HCT116 (cell line): ENCODE measurements around the gene TNFRSF8. TPM values are rescaled to one million over a fixed set of nuclear protein-coding genes. Genes with fewer than 3 reads are reported as not detected.
"Not testable (repeated sequence)": the region's sequence is repeated elsewhere in the genome, so short reads cannot be mapped to it uniquely, and the experiment has no call there.

ENCODE experiments used
- ATAC-seq: fragments of 200-7000 bp; cut with Tn5 transposase; 2 replicates; pipeline ENCODE4 v1.9.1; 2020; ENCODE audit warnings: mild to moderate bottlenecking, moderate library complexity
- BruUV-seq: library from RNA; stranded (reverse); fragments of 400-500 nt; replicated peaks from 2 replicates; lab custom pipeline; 2021; lab: Mats Ljungman, UMichigan
- CTCF ChIA-PET: fragments of 300-600 bp; sonication (Branson Sonifier 250); formaldehyde crosslinking; loops from one replicate; lab custom pipeline; 2021; ENCODE audit warnings: antibody characterized with exemption; lab: Charles Lee
- POLR2A ChIA-PET: fragments of 300-600, 350-600 bp; sonication (Branson Sonifier 250); formaldehyde crosslinking; loops from one replicate; lab custom pipeline; 2021; ENCODE audit warnings: antibody characterized with exemption; lab: Charles Lee
- RAD21 ChIA-PET, 2 experiments: fragments of 300-600 bp; sonication (Branson Sonifier 250); formaldehyde crosslinking; loops; one replicate each; lab custom pipeline; 2023; ENCODE audit warnings: low total read pairs in 2 of 2; ENCODE audit not compliant: uncharacterized antibody in 2 of 2, unreplicated experiment in 2 of 2, low non-redundant PET in 1 of 2; lab: Charles Lee
- DNase-seq: peaks from one replicate; pipeline ENCODE4 v3.0.0-alpha.2; 2010; ENCODE audit warnings: low read depth, low spot score
- H2AFZ ChIP-seq: fragments of 200-600 bp; shearing (Covaris generic), sonication (generic); 2 replicates; pipeline ENCODE4 v1.6.1; 2017; ENCODE audit warnings: low read depth, mixed run types, mixed read lengths, antibody characterized with exemption, low read length; ENCODE audit not compliant: poor library complexity, severe bottlenecking
- H3K27ac ChIP-seq: 2 replicates; pipeline ENCODE4 v1.5.1; 2012; ENCODE audit warnings: low read depth, low read length
- H3K27me3 ChIP-seq: fragments of 200-600 bp; sonication (generic); 2 replicates; pipeline ENCODE4 v1.6.1; 2016; ENCODE audit warnings: mixed run types, low read length, mixed read lengths; ENCODE audit not compliant: insufficient read depth
- H3K36me3 ChIP-seq, 2 experiments: fragments of 200-500 bp in 1 of 2; fragments of 200-600 bp in 1 of 2; sonication (Bioruptor generic) in 1 of 2; sonication (generic) in 1 of 2; 2 replicates each; pipeline versions ENCODE4 v1.5.1 to v1.6.1; 2014 to 2016; ENCODE audit warnings: low read length in 2 of 2, inconsistent platforms in 1 of 2, mixed read lengths in 1 of 2, mixed run types in 1 of 2; ENCODE audit not compliant: insufficient read depth in 2 of 2, control insufficient read depth in 1 of 2
- H3K4me1 ChIP-seq, 2 experiments: fragments of 200-600 bp in 1 of 2; sonication (generic) in 1 of 2; 2 replicates each; pipeline versions ENCODE4 v1.5.1 to v1.6.1; 2012 to 2017; ENCODE audit warnings: low read length in 2 of 2, inconsistent platforms in 1 of 2, mild to moderate bottlenecking in 1 of 2, mixed read lengths in 1 of 2, mixed run types in 1 of 2, moderate library complexity in 1 of 2; ENCODE audit not compliant: insufficient read depth in 2 of 2, control insufficient read depth in 1 of 2
- H3K4me2 ChIP-seq: fragments of 200-600 bp; sonication (generic); 2 replicates; pipeline ENCODE4 v1.6.1; 2017; ENCODE audit warnings: mixed run types, low read length, mixed read lengths
- H3K4me3 ChIP-seq, 2 experiments: fragments of 200-600 bp in 1 of 2; sonication (generic) in 1 of 2; replicated peaks in 1 of 2; 2 replicates each; pipeline ENCODE4 v1.5.1; 2011 to 2016; ENCODE audit warnings: low read length in 2 of 2, control low read depth in 1 of 2, low read depth in 1 of 2, mild to moderate bottlenecking in 1 of 2, mixed read lengths in 1 of 2, mixed run types in 1 of 2
- H3K79me2 ChIP-seq: fragments of 200-600 bp; sonication (generic); 2 replicates; pipeline ENCODE4 v1.6.1; 2017; ENCODE audit warnings: mild to moderate bottlenecking, mixed run types, low read length, moderate library complexity, mixed read lengths; ENCODE audit not compliant: insufficient read depth
- H3K9ac ChIP-seq: fragments of 200-600 bp; sonication (generic); 2 replicates; pipeline ENCODE4 v1.6.1; 2016; ENCODE audit warnings: low read length, mixed read lengths
- H3K9me2 ChIP-seq: fragments of 200-600 bp; sonication (generic), shearing (Covaris generic); 2 replicates; pipeline ENCODE4 v1.6.1; 2017; ENCODE audit warnings: mixed run types, mild to moderate bottlenecking, moderate library complexity; ENCODE audit not compliant: insufficient read depth
- H3K9me3 ChIP-seq, 2 experiments: fragments of 200-500 bp in 1 of 2; fragments of 200-600 bp in 1 of 2; sonication (Bioruptor generic) in 1 of 2; sonication (generic) in 1 of 2; 2 replicates each; pipeline ENCODE4 v1.6.1; 2014 to 2017; ENCODE audit warnings: low read length in 2 of 2, mixed read lengths in 2 of 2, inconsistent platforms in 1 of 2, low read depth in 1 of 2, mild to moderate bottlenecking in 1 of 2, mixed run types in 1 of 2, moderate library complexity in 1 of 2; ENCODE audit not compliant: control insufficient read depth in 1 of 2, insufficient read depth in 1 of 2
- H4K20me1 ChIP-seq: fragments of 200-600 bp; sonication (generic), shearing (Covaris generic); 2 replicates; pipeline ENCODE4 v1.6.1; 2017; ENCODE audit warnings: mixed run types, mild to moderate bottlenecking, moderate library complexity; ENCODE audit not compliant: insufficient read depth
- EZH2phosphoT487 ChIP-seq: fragments of 200-600 bp; IDR thresholded peaks from 2 replicates; pipeline ENCODE4 v1.6.1; 2018; ENCODE audit warnings: antibody characterized with exemption, borderline replicate concordance
- FOSL1 ChIP-seq: IDR thresholded peaks from 2 replicates; pipeline ENCODE4 v1.6.1; 2012; ENCODE audit warnings: low read depth
- JUND ChIP-seq: IDR thresholded peaks from 2 replicates; pipeline ENCODE4 v1.6.1; 2012
- POLR2A ChIP-seq: IDR thresholded peaks from 2 replicates; pipeline ENCODE4 v1.7.0; 2011; ENCODE audit warnings: borderline replicate concordance; ENCODE audit not compliant: insufficient read depth, insufficient read length; ENCODE audit errors: extremely low read depth
- SRF ChIP-seq: IDR thresholded peaks from 2 replicates; pipeline ENCODE4 v1.6.1; 2012; ENCODE audit warnings: low read depth
- ZFX ChIP-seq: fragments of 450-650 bp; IDR thresholded peaks from 2 replicates; pipeline ENCODE4 v1.6.1; 2017
- ZNF274 ChIP-seq: fragments of 200-500 bp; sonication (Bioruptor generic); IDR thresholded peaks from 2 replicates; pipeline ENCODE4 v1.6.1; 2014; ENCODE audit warnings: mild to moderate bottlenecking, low read depth, low read length, inconsistent platforms
- intact Hi-C: fragments of 100-400 bp; cut with micrococcal nuclease; formaldehyde crosslinking; loops from 2 replicates; pipeline ENCODE4 v1.10.0; 2022
- total RNA-seq: library from RNA; stranded (reverse); gene quantifications from one replicate; pipeline ENCODE4 v1.2.1, GENCODE V29; 2021; ENCODE audit not compliant: unreplicated experiment
- TF ChIP-seq, protein P1 (sequence below): IDR thresholded peaks from 2 replicates; pipeline ENCODE4 v1.6.1; 2012
- TF ChIP-seq, protein P2 (sequence below): IDR thresholded peaks from 2 replicates; pipeline ENCODE4 v1.6.1; 2011; ENCODE audit warnings: mild to moderate bottlenecking, low read length, moderate library complexity; ENCODE audit not compliant: insufficient replicate concordance; ENCODE audit errors: extremely low read depth
- TF ChIP-seq, protein P3 (sequence below), 3 experiments: fragments of 200-600 bp in 1 of 3; sonication (generic) in 1 of 3; IDR thresholded peaks in 2 of 3; conservative IDR thresholded peaks in 1 of 3; 2 replicates each; pipeline ENCODE4 v1.5.1; 2012 to 2017; ENCODE audit warnings: low read depth in 2 of 3, low read length in 2 of 3, antibody characterized with exemption in 1 of 3, borderline replicate concordance in 1 of 3, control low read depth in 1 of 3, mild to moderate bottlenecking in 1 of 3, mixed read lengths in 1 of 3, mixed run types in 1 of 3, moderate library complexity in 1 of 3; ENCODE audit not compliant: insufficient read depth in 1 of 3

The TNFRSF8 gene
- total RNA-seq, 1 experiment from 2014 or later = 0.17 TPM

DNA sequence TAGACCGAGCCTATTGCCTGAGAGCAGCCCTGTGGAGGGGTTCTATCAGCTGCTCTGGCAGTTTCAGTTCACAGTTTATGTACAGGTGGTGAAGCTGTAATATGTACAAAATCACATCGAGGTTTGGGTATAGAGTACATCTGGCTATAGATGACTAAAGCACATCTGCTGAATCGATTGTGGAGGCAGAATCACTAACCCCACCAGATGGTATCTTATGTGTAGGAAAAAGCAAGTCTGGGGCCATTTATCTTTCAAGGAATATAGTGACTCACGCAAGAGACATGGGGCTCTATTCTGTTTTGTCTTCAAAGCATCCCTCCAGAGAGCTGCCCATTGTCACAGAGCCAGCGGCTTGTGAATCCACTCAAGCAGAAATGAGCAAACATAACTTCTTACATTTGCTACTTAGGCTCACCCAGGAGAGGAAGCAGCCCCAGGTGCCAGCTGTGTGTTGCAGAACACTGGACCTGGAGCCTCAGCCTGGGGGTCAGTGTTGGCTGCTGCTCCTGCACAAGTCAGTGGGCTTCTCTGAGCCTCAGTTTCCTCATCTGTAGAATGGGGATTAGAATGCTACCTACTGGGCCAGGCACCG is 22.5 kb upstream of the TNFRSF8 start (continued):
- TF ChIP-seq, protein P1, sequence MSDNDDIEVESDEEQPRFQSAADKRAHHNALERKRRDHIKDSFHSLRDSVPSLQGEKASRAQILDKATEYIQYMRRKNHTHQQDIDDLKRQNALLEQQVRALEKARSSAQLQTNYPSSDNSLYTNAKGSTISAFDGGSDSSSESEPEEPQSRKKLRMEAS = no peak

DNA sequence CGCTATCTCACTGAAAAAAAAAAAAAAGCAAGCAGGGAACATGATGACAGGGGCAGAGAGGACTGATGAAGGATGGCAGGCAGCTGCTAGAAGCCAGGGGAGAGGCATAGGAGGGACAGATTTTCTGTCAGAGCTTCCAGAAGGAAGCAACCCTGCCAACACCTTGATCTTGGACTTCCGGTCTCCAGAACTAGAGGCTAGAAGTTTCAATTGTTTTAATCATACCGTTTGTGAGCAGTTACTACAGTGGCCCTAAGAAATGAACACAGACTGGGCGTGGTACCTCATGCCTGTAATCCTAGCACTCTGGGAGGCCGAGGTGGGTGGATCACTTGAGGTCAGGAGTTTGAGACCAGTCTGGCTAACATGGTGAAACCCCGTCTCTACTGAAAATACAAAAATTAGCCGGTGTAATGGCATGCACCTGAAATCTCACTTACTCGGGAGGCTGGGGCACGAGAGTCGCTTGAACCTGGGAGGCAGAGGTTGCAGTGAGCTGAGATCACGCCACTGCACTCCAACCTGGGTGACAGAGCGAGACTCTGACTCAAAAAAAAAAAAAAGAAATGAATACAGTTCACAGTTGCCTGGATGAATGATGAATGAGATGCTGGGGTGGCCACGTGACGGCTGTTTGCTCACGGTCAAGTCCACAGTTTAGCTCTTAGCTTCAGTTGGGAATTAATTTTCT is 18.8 kb upstream of the TNFRSF8 start:
- H3K27ac ChIP-seq, RAD21 ChIA-PET, H3K4me1 ChIP-seq, H3K9me2 ChIP-seq, intact Hi-C loops, H2AFZ ChIP-seq, H3K4me3 ChIP-seq, H3K79me2 ChIP-seq, H3K4me2 ChIP-seq, CTCF ChIA-PET, H3K36me3 ChIP-seq, DNase-seq, ATAC-seq, H3K9me3 ChIP-seq, H3K27me3 ChIP-seq, BruUV-seq, H3K9ac ChIP-seq, H4K20me1 ChIP-seq, POLR2A ChIA-PET: not testable (repeated sequence)

DNA sequence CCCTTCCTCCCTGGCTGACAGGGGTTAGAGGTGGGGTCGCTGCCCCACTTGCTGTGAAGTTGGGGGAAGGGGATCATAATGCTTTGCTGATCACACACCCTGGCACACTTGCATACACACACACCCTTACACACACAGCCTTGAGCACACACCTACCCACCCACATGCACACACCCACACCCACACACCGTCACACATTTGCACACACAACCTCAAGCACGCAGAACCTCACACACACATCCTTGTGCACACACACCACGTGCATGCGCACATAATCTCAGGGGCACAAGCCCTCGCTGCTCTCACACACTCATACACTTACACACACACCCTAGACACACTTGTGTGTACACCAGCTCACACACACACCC is 16.4 kb upstream of the TNFRSF8 start:
- no peak overlapping the region for H3K9ac ChIP-seq
- peaks cover 5 to 10% of the 10 kb centered on the region in 2 experiments for H3K4me1 ChIP-seq
- no peaks in the 10 kb centered on the region for H3K36me3 ChIP-seq
- ChIA-PET CTCF (no interaction called here), POLR2A (no interaction called here), RAD21 (no interaction called here)
- no peak overlapping the region for H2AFZ ChIP-seq
- H3K9me2 ChIP-seq = no peaks in the 10 kb centered on the region
- no peaks in the 10 kb centered on the region for H3K9me3 ChIP-seq
- intact Hi-C loops = no loop called here
- H4K20me1 ChIP-seq = no peaks in the 10 kb centered on the region
- H3K79me2 ChIP-seq = no peaks in the 10 kb centered on the region
- ATAC-seq (no peak), DNase-seq (no peak)
- H3K27me3 ChIP-seq = no peaks in the 10 kb centered on the region
- H3K27ac ChIP-seq = no peak overlapping the region
- H3K4me3 ChIP-seq = no peak overlapping the region
- no TSS peak for BruUV-seq
- H3K4me2 ChIP-seq = no peak overlapping the region
- no peak for TF ChIP-seq JUND
- TF ChIP-seq, protein P2, sequence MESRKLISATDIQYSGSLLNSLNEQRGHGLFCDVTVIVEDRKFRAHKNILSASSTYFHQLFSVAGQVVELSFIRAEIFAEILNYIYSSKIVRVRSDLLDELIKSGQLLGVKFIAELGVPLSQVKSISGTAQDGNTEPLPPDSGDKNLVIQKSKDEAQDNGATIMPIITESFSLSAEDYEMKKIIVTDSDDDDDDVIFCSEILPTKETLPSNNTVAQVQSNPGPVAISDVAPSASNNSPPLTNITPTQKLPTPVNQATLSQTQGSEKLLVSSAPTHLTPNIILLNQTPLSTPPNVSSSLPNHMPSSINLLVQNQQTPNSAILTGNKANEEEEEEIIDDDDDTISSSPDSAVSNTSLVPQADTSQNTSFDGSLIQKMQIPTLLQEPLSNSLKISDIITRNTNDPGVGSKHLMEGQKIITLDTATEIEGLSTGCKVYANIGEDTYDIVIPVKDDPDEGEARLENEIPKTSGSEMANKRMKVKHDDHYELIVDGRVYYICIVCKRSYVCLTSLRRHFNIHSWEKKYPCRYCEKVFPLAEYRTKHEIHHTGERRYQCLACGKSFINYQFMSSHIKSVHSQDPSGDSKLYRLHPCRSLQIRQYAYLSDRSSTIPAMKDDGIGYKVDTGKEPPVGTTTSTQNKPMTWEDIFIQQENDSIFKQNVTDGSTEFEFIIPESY = no peak
- TF ChIP-seq FOSL1 = no peak
- TF ChIP-seq ZFX = no peak
- no peak for TF ChIP-seq SRF
- no peak for TF ChIP-seq POLR2A
- TF ChIP-seq EZH2phosphoT487 = no peak
- TF ChIP-seq ZNF274 = no peak
- TF ChIP-seq, protein P3, sequence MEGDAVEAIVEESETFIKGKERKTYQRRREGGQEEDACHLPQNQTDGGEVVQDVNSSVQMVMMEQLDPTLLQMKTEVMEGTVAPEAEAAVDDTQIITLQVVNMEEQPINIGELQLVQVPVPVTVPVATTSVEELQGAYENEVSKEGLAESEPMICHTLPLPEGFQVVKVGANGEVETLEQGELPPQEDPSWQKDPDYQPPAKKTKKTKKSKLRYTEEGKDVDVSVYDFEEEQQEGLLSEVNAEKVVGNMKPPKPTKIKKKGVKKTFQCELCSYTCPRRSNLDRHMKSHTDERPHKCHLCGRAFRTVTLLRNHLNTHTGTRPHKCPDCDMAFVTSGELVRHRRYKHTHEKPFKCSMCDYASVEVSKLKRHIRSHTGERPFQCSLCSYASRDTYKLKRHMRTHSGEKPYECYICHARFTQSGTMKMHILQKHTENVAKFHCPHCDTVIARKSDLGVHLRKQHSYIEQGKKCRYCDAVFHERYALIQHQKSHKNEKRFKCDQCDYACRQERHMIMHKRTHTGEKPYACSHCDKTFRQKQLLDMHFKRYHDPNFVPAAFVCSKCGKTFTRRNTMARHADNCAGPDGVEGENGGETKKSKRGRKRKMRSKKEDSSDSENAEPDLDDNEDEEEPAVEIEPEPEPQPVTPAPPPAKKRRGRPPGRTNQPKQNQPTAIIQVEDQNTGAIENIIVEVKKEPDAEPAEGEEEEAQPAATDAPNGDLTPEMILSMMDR (IDR thresholded peaks at IDR 0.05 in 2 of 3, conservative IDR thresholded peaks at IDR 0.05 in 1 of 3; ENCODE audit: borderline replicate concordance in 1 of 3, insufficient read depth in 1 of 3, low read depth in 2 of 3, low read length in 2 of 3) = no peak
